Kidney epithelial cell (primary cell): ENCODE data around the gene PRELID2. TPM values are rescaled to one million over a fixed set of nuclear protein-coding genes. Genes with fewer than 3 reads are reported as not detected.
"Not testable (repeated sequence)": the region's sequence is repeated elsewhere in the genome, so short reads cannot be mapped to it uniquely, and the experiment has no call there.

ENCODE experiments used
- DNase-seq: peaks from one replicate; pipeline ENCODE4 v3.0.0-alpha.2; 2010; ENCODE audit warnings: low read depth
- H3K27me3 ChIP-seq: 2 replicates; pipeline ENCODE4 v1.6.0; 2011; ENCODE audit warnings: low read length; ENCODE audit not compliant: control insufficient read depth, insufficient read depth
- H3K36me3 ChIP-seq: 2 replicates; pipeline ENCODE4 v1.5.1; 2011; ENCODE audit warnings: low read length; ENCODE audit not compliant: control insufficient read depth, insufficient read depth
- H3K4me3 ChIP-seq: 2 replicates; pipeline ENCODE4 v1.5.1; 2011; ENCODE audit warnings: low read depth, mild to moderate bottlenecking, control low read depth, low read length
- CTCF ChIP-seq: IDR thresholded peaks from 2 replicates; pipeline ENCODE4 v1.5.1; 2011; ENCODE audit warnings: mild to moderate bottlenecking, moderate library complexity, low read length, control low read depth, inconsistent platforms; ENCODE audit not compliant: insufficient read depth, poor library complexity, severe bottlenecking
- total RNA-seq: library from RNA; depleted of rRNA; stranded (reverse); fragments of >200 nt; gene quantifications from 2 replicates; pipeline ENCODE4 v1.2.3, GENCODE V29; 2015

Gene PRELID2
- total RNA-seq, 1 donor from 2014 or later, result 9.4 TPM

- no peak overlapping the region for H3K4me3 ChIP-seq
- no peak for TF ChIP-seq CTCF
- H3K27me3 ChIP-seq, result no peaks in the 10 kb centered on the region
- no peak for DNase-seq
- H3K36me3 ChIP-seq, result no peaks in the 10 kb centered on the region
Measured at GRCh38 chr5:145805819-145806218, 29.3 kb downstream of the PRELID2 start.

- DNase-seq, result no peak
- Histone ChIP-seq H3K36me3 (no peaks in the 10 kb centered on the region), H3K27me3 (no peaks in the 10 kb centered on the region), H3K4me3 (no peak overlapping the region)
- no peak for TF ChIP-seq CTCF
Measured at GRCh38 chr5:145804701-145805100, 30.4 kb downstream of the PRELID2 start.

GRCh38 chr5:145803112-145804004 is 31.8 kb downstream of the PRELID2 start:
- Histone ChIP-seq H3K4me3 (no peak overlapping the region), H3K27me3 (no peaks in the 10 kb centered on the region), H3K36me3 (no peaks in the 10 kb centered on the region)
- TF ChIP-seq CTCF, result no peak
- DNase-seq, result no peak

- Histone ChIP-seq H3K36me3 (no peaks in the 10 kb centered on the region), H3K4me3 (no peak overlapping the region), H3K27me3 (no peaks in the 10 kb centered on the region)
- TF ChIP-seq CTCF, result no peak
- no peak for DNase-seq
Measured at GRCh38 chr5:145801195-145801594, 33.9 kb downstream of the PRELID2 start.

GRCh38 chr5:145800181-145800580 is 35.0 kb downstream of the PRELID2 start:
- TF ChIP-seq CTCF, result no peak
- DNase-seq, result no peak
- Histone ChIP-seq H3K4me3 (no peak overlapping the region), H3K27me3 (no peaks in the 10 kb centered on the region), H3K36me3 (no peaks in the 10 kb centered on the region)

GRCh38 chr5:145798503-145798902 is 36.6 kb downstream of the PRELID2 start:
- not testable (repeated sequence) for H3K36me3 ChIP-seq, DNase-seq, H3K27me3 ChIP-seq, H3K4me3 ChIP-seq
